IMR-90 (cell line): ENCODE data around the gene NDUFV2. TPM values are rescaled to one million over a fixed set of nuclear protein-coding genes. Genes with fewer than 3 reads are reported as not detected.
A peak's percentile ranks its signal among the peaks of the same experiment; 100 is the strongest.

Experiments used
- ATAC-seq: fragments of 200-7000 bp; cut with Tn5 transposase; 2 replicates; pipeline ENCODE4 v1.9.1; 2020; ENCODE audit warnings: low read depth, mild to moderate bottlenecking, moderate library complexity
- BruUV-seq: library from RNA; stranded (reverse); fragments of 400-500 nt; replicated peaks from 2 replicates; lab custom pipeline; 2021; lab: Mats Ljungman, UMichigan
- CTCF ChIA-PET: fragments of 300-600 bp; formaldehyde crosslinking; extraction: SDS; loops from one replicate; lab custom pipeline; 2021; ENCODE audit warnings: antibody characterized with exemption; lab: Yijun Ruan, JAX
- POLR2A ChIA-PET: fragments of 300-600 bp; sonication (Branson Sonifier 250); formaldehyde crosslinking; loops from one replicate; lab custom pipeline; 2022; ENCODE audit warnings: antibody characterized with exemption; ENCODE audit not compliant: unreplicated experiment; lab: Charles Lee
- DNase-seq: peaks from one replicate; pipeline ENCODE4 v3.0.0; 2013
- H2AFZ ChIP-seq: replicated peaks from 2 replicates; pipeline ENCODE3; 2013; ENCODE audit warnings: low read length, mild to moderate bottlenecking; ENCODE audit not compliant: poor library complexity
- H2AK5ac ChIP-seq: 2 replicates; pipeline ENCODE4 v1.6.1; 2013; ENCODE audit warnings: low read depth, low read length, inconsistent platforms
- H2AK9ac ChIP-seq: replicated peaks from 2 replicates; pipeline ENCODE3; 2013; ENCODE audit warnings: mild to moderate bottlenecking, low read depth, low read length, moderate library complexity; ENCODE audit not compliant: poor library complexity
- H2BK120ac ChIP-seq: 2 replicates; pipeline ENCODE4 v1.6.1; 2013; ENCODE audit warnings: low read depth, low read length, inconsistent platforms
- H2BK15ac ChIP-seq: 3 replicates; pipeline ENCODE4 v1.6.1; 2013; ENCODE audit warnings: low read depth, low read length, inconsistent platforms
- H2BK20ac ChIP-seq: 2 replicates; pipeline ENCODE4 v1.6.1; 2013; ENCODE audit warnings: low read depth, mild to moderate bottlenecking, inconsistent platforms, low read length, moderate library complexity
- H2BK5ac ChIP-seq: 2 replicates; pipeline ENCODE4 v1.6.1; 2013; ENCODE audit warnings: mild to moderate bottlenecking, low read depth, low read length, inconsistent platforms; ENCODE audit not compliant: poor library complexity, severe bottlenecking
- H3K14ac ChIP-seq: replicated peaks from 2 replicates; pipeline ENCODE4 v1.6.1; 2013; ENCODE audit warnings: low read depth, low read length, inconsistent platforms
- H3K18ac ChIP-seq: 2 replicates; pipeline ENCODE4 v1.6.1; 2013; ENCODE audit warnings: low read depth, low read length, control low read depth
- H3K23ac ChIP-seq: 2 replicates; pipeline ENCODE4 v1.6.1; 2013; ENCODE audit warnings: low read depth, low read length, inconsistent platforms
- H3K27ac ChIP-seq: 2 replicates; pipeline ENCODE4 v1.5.1; 2013; ENCODE audit warnings: mild to moderate bottlenecking, control low read depth, low read length; ENCODE audit not compliant: insufficient read depth
- H3K27me3 ChIP-seq: 2 replicates; pipeline ENCODE4 v1.6.1; 2013; ENCODE audit warnings: low read length; ENCODE audit not compliant: control insufficient read depth, insufficient read depth
- H3K36me3 ChIP-seq: 2 replicates; pipeline ENCODE4 v1.6.1; 2013; ENCODE audit warnings: low read length, mixed read lengths; ENCODE audit not compliant: control insufficient read depth, insufficient read depth
- H3K4ac ChIP-seq: 2 replicates; pipeline ENCODE4 v1.6.1; 2013; ENCODE audit warnings: low read depth, low read length, inconsistent platforms
- H3K4me1 ChIP-seq: 2 replicates; pipeline ENCODE4 v1.6.1; 2013; ENCODE audit warnings: low read length, mixed read lengths; ENCODE audit not compliant: control insufficient read depth, insufficient read depth
- H3K4me2 ChIP-seq: 2 replicates; pipeline ENCODE4 v1.6.1; 2013; ENCODE audit warnings: low read depth, mild to moderate bottlenecking, control low read depth, low read length, moderate library complexity
- H3K4me3 ChIP-seq: 2 replicates; pipeline ENCODE4 v1.5.1; 2013; ENCODE audit warnings: low read depth, mild to moderate bottlenecking, control low read depth, low read length, moderate library complexity; ENCODE audit not compliant: insufficient read depth
- H3K56ac ChIP-seq: 2 replicates; pipeline ENCODE4 v1.6.1; 2013; ENCODE audit warnings: low read length, inconsistent platforms; ENCODE audit not compliant: insufficient read depth; ENCODE audit errors: extremely low read depth
- H3K79me1 ChIP-seq, 2 experiments: 2 replicates each; pipeline ENCODE4 v1.6.1; 2013; ENCODE audit warnings: low read length in 2 of 2, inconsistent platforms in 1 of 2, low read depth in 1 of 2
- H3K9ac ChIP-seq: 2 replicates; pipeline ENCODE4 v1.6.1; 2013; ENCODE audit warnings: low read depth, low read length, control low read depth
- H3K9me1 ChIP-seq: 2 replicates; pipeline ENCODE4 v1.6.1; 2013; ENCODE audit warnings: low read length, inconsistent platforms; ENCODE audit not compliant: insufficient read depth
- H3K9me3 ChIP-seq: 2 replicates; pipeline ENCODE4 v1.6.1; 2013; ENCODE audit warnings: low read length; ENCODE audit not compliant: control insufficient read depth, insufficient read depth
- H4K20me1 ChIP-seq: 2 replicates; pipeline ENCODE4 v1.6.1; 2013; ENCODE audit warnings: low read length, inconsistent platforms; ENCODE audit not compliant: insufficient read depth
- H4K5ac ChIP-seq: 2 replicates; pipeline ENCODE4 v1.6.1; 2013; ENCODE audit warnings: mild to moderate bottlenecking, low read depth, low read length, control low read depth
- H4K8ac ChIP-seq, 2 experiments: 2 replicates each; pipeline ENCODE4 v1.6.1; 2013; ENCODE audit warnings: low read depth in 2 of 2, low read length in 2 of 2, control low read depth in 1 of 2, inconsistent platforms in 1 of 2
- H4K91ac ChIP-seq: 2 replicates; pipeline ENCODE4 v1.6.1; 2013; ENCODE audit warnings: low read depth, low read length, inconsistent platforms; ENCODE audit not compliant: insufficient read depth
- SMC3 ChIP-seq: fragments of 150-350 bp; IDR thresholded peaks from 2 replicates; pipeline ENCODE4 v1.6.1; 2016; ENCODE audit warnings: low read depth, mild to moderate bottlenecking, antibody characterized with exemption, low read length, moderate library complexity
- WGBS, 2 experiments: methylation state at CpG; one replicate each; pipeline versions ENCODE4 v1.1.5 to v1.1.7; 2013; ENCODE audit warnings: missing lambda C conversion rate in 2 of 2; ENCODE audit not compliant: insufficient read length in 1 of 2; ENCODE audit errors: extremely low coverage in 2 of 2; 5-methylcytosine and 5-hydroxymethylcytosine counted together
- dilution Hi-C: fragments of 300-500 bp; cut with HindIII; formaldehyde crosslinking; loops from one replicate; pipeline ENCODE4 v1.14.3; 2018; ENCODE audit warnings: low sequenced_read_pairs; ENCODE audit not compliant: unreplicated experiment
- in situ Hi-C: fragments of 300-500 bp; cut with MboI; formaldehyde crosslinking; loops from 3 replicates; pipeline ENCODE4 v1.14.3; 2019; ENCODE audit warnings: low sequenced_read_pairs, inconsistent platforms, mixed read lengths
- intact Hi-C: fragments of 100-400 bp; cut with micrococcal nuclease; formaldehyde crosslinking; loops from 2 replicates; pipeline ENCODE4 v1.10.0; 2022
- polyA plus RNA-seq, 3 experiments: library from polyadenylated mRNA; depleted of rRNA; stranded (reverse); fragments of >200 nt; gene quantifications; 2 replicates each; pipeline ENCODE4 v1.2.3, GENCODE V29; 2012; ENCODE audit warnings: low replicate concordance in 1 of 3
- total RNA-seq: library from RNA; depleted of rRNA; stranded (reverse); fragments of >200 nt; gene quantifications from 2 replicates; pipeline ENCODE4 v1.2.3, GENCODE V29; 2012

Gene NDUFV2
- total and polyA plus RNA-seq, 2 of the 4 experiments (the other 2 are of a cell fraction): 106 to 126 TPM

DNA sequence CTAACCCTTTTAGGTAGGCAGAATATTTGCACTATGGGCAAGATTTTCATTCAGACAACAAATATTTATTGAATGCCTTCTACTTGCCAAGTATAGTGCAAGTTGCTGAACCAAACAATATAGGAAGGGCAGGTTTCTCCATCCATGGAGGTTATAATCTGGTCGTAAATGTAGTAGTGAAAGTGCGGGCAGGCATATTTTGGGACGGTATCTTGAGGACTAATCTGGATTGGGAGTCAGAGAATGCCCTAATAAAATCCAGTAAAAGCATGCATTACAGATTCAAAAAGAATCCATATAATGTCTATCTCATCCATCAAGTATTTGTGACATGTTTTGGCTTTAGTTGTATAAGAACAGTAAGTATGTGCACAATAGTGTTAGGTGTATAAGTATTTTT lies 1.7 kb upstream of the NDUFV2 start:
- TF ChIP-seq SMC3: no peak
- no peaks in the 10 kb centered on the region for H3K9me1 ChIP-seq
- no peaks in the 10 kb centered on the region for H3K9me3 ChIP-seq
- no peaks in the 10 kb centered on the region for H3K27me3 ChIP-seq
- H2AFZ ChIP-seq: no peak overlapping the region
- no peak overlapping the region for H3K23ac ChIP-seq
- no peak overlapping the region for H4K5ac ChIP-seq
- H3K18ac ChIP-seq: no peak overlapping the region
- WGBS, 2 experiments: no CpG with 5 or more reads among the region's 3 CpGs
- H2BK5ac ChIP-seq: peak overlapping the region; percentile 21
- peaks cover 2% of the 10 kb centered on the region; the same call in 1 of the 2 replicates for H3K36me3 ChIP-seq
- H3K56ac ChIP-seq: no peak overlapping the region
- no peak overlapping the region for H4K8ac ChIP-seq
- no peak overlapping the region for H3K4me2 ChIP-seq
- in situ Hi-C loops: no loop called here
- ChIA-PET CTCF (no interaction called here), POLR2A (no interaction called here)
- H3K9ac ChIP-seq: no peak overlapping the region
- H4K20me1 ChIP-seq: peaks cover 25% of the 10 kb centered on the region; the same call in 1 of the 2 replicates
- H2BK20ac ChIP-seq: peak overlapping the region; percentile 52; the same call in 1 of the 2 replicates
- no peak overlapping the region for H2AK5ac ChIP-seq
- dilution Hi-C loops: no loop called here
- H4K91ac ChIP-seq: no peak overlapping the region
- 0 out of 3 replicates have a peak overlapping the region, but pooled peaks have one; percentile 39 for H2BK15ac ChIP-seq
- H2AK9ac ChIP-seq: no peak overlapping the region
- peak overlapping the region; percentile 63; the same call in 1 of the 2 replicates for H2BK120ac ChIP-seq
- H3K4me1 ChIP-seq: no peaks in the 10 kb centered on the region; the same call in 1 of the 2 replicates
- ATAC-seq (no peak), DNase-seq (no peak)
- no TSS peak for BruUV-seq
- H3K79me1 ChIP-seq: peaks cover 3 to 10% of the 10 kb centered on the region in 2 experiments; a peak in 2 of 4 replicates
- no peak overlapping the region for H3K27ac ChIP-seq
- no peak overlapping the region; the same call in 1 of the 2 replicates for H3K4ac ChIP-seq
- intact Hi-C loops: no loop called here
- no peak overlapping the region for H3K14ac ChIP-seq
- no peak overlapping the region for H3K4me3 ChIP-seq
